NCI-H748 (cell line): ENCODE results near the gene TTLL8.

Experiments
- DNase-seq: peaks from one replicate; lab custom pipeline; 2025; ENCODE audit not compliant: unreplicated experiment; lab: John Stamatoyannopoulos, UW

Gene TTLL8

GRCh38 chr22:50083462-50084079 is 25.5 kb upstream of the TTLL8 start:
- DNase-seq: no peak

- DNase-seq: no peak
Measured at GRCh38 chr22:50082961-50083461, 24.9 kb upstream of the TTLL8 start.

- DNase-seq: no peak
Measured at GRCh38 chr22:50082197-50082715, 24.2 kb upstream of the TTLL8 start.

GRCh38 chr22:50081426-50082196 is 23.5 kb upstream of the TTLL8 start:
- no peak for DNase-seq

- no peak for DNase-seq
Measured at GRCh38 chr22:50080077-50080465, 22.0 kb upstream of the TTLL8 start.

GRCh38 chr22:50078761-50079160 is 20.7 kb upstream of the TTLL8 start:
- DNase-seq: no peak

GRCh38 chr22:50078246-50078645 is 20.1 kb upstream of the TTLL8 start:
- DNase-seq: no peak

GRCh38 chr22:50076646-50077535 is 18.8 kb upstream of the TTLL8 start:
- DNase-seq: no peak

GRCh38 chr22:50074551-50075530 is 16.7 kb upstream of the TTLL8 start:
- peak; percentile 37 for DNase-seq

GRCh38 chr22:50074056-50074455 is 16.0 kb upstream of the TTLL8 start:
- no peak for DNase-seq

- DNase-seq: no peak
Measured at GRCh38 chr22:50072714-50073538, 14.8 kb upstream of the TTLL8 start.

- no peak for DNase-seq
Measured at GRCh38 chr22:50072167-50072555, 14.1 kb upstream of the TTLL8 start.

GRCh38 chr22:50071432-50072166 is 13.5 kb upstream of the TTLL8 start:
- no peak for DNase-seq

GRCh38 chr22:50070366-50070765 is 12.3 kb upstream of the TTLL8 start:
- no peak for DNase-seq

GRCh38 chr22:50068096-50068495 is 10.0 kb upstream of the TTLL8 start:
- DNase-seq: no peak

- no peak for DNase-seq
Measured at GRCh38 chr22:50067244-50067643, 9.1 kb upstream of the TTLL8 start.

GRCh38 chr22:50064453-50064852 is 6.4 kb upstream of the TTLL8 start:
- DNase-seq: no peak

GRCh38 chr22:50063589-50064393 is 5.7 kb upstream of the TTLL8 start:
- DNase-seq: no peak
